K562 (cell line): ENCODE measurements around the gene ADORA2B. TPM values are rescaled to one million over a fixed set of nuclear protein-coding genes. Genes with fewer than 3 reads are reported as not detected.
A peak's percentile ranks its signal among the peaks of the same experiment; 100 is the strongest.

Experiments used
- CREB3 ChIP-seq: fragments of 450-650 bp; conservative IDR thresholded peaks from 2 replicates; pipeline ENCODE4 v1.6.1; 2016; ENCODE audit warnings: missing genetic modification characterization, low read depth, mild to moderate bottlenecking, missing compliant biosample characterization, moderate library complexity
- CTCF ChIP-seq, 3 experiments: IDR thresholded peaks in 2 of 3; conservative IDR thresholded peaks in 1 of 3; 2 replicates each; pipeline ENCODE4 v1.5.1; 2011 to 2012; ENCODE audit warnings: low read length in 3 of 3, mild to moderate bottlenecking in 3 of 3, control low read depth in 2 of 3, improper control_type of control experiment in 1 of 3, inconsistent platforms in 1 of 3, low read depth in 1 of 3, mixed read lengths in 1 of 3, moderate library complexity in 1 of 3; ENCODE audit not compliant: insufficient read depth in 2 of 3
- EWSR1 ChIP-seq: fragments of 450-650 bp; IDR thresholded peaks from 2 replicates; pipeline ENCODE4 v1.6.1; 2018; ENCODE audit warnings: borderline replicate concordance, mild to moderate bottlenecking, low read depth, moderate library complexity; ENCODE audit not compliant: partially characterized antibody
- FOXA1 ChIP-seq: fragments of 450-650 bp; IDR thresholded peaks from 2 replicates; pipeline ENCODE4 v1.6.1; 2016; ENCODE audit warnings: mild to moderate bottlenecking, borderline replicate concordance
- FUS ChIP-seq: fragments of 200-400 bp; formaldehyde crosslinking; optimal IDR thresholded peaks from 2 replicates; pipeline ENCODE3; 2017; ENCODE audit warnings: low read depth, low read length
- GTF2F1 ChIP-seq: IDR thresholded peaks from 2 replicates; pipeline ENCODE4 v1.6.1; 2011; ENCODE audit warnings: low read depth, low read length, improper control_type of control experiment
- HMG20B ChIP-seq: fragments of 250-450 bp; sonication (Bioruptor Pico); IDR thresholded peaks from 2 replicates; pipeline ENCODE4 v1.5.0; 2021; ENCODE audit warnings: mild to moderate bottlenecking
- KDM1A ChIP-seq, 2 experiments: fragments of 450-650 bp; IDR thresholded peaks; 2 replicates each; pipeline ENCODE4 v1.6.1; 2016; ENCODE audit warnings: mild to moderate bottlenecking in 2 of 2
- NCOR1 ChIP-seq: fragments of 450-650 bp; IDR thresholded peaks from 2 replicates; pipeline ENCODE4 v1.6.1; 2016; ENCODE audit warnings: mild to moderate bottlenecking, moderate library complexity
- NR0B1 ChIP-seq: fragments of 450-650 bp; IDR thresholded peaks from one replicate; pipeline ENCODE4 v1.6.1; 2018; ENCODE audit warnings: mild to moderate bottlenecking, moderate library complexity; ENCODE audit not compliant: partially characterized antibody
- NR4A1 ChIP-seq, 2 experiments: fragments of 250-450 bp in 1 of 2; fragments of 450-650 bp in 1 of 2; sonication (Bioruptor Pico) in 1 of 2; IDR thresholded peaks; 2 replicates each; pipeline versions ENCODE4 v1.4.0 to v1.6.1; 2016 to 2020; ENCODE audit warnings: mild to moderate bottlenecking in 2 of 2, missing compliant biosample characterization in 1 of 2, missing genetic modification characterization in 1 of 2, moderate library complexity in 1 of 2
- PREB ChIP-seq: sonication (generic); formaldehyde crosslinking; IDR thresholded peaks from 2 replicates; pipeline ENCODE4 v1.8.1; 2023; ENCODE audit warnings: mild to moderate bottlenecking, missing genetic modification reagents
- RBM14 ChIP-seq: fragments of 200-400 bp; formaldehyde crosslinking; IDR thresholded peaks from 2 replicates; pipeline ENCODE4 v1.6.1; 2018; ENCODE audit warnings: low read depth, mild to moderate bottlenecking, low read length, moderate library complexity, borderline replicate concordance; ENCODE audit not compliant: insufficient read depth
- SMARCA4 ChIP-seq: fragments of 450-650 bp; IDR thresholded peaks from 2 replicates; pipeline ENCODE4 v1.6.1; 2016
- TCF3 ChIP-seq: sonication (generic); formaldehyde crosslinking; IDR thresholded peaks from 2 replicates; pipeline ENCODE4 v1.4.0; 2020; ENCODE audit warnings: mild to moderate bottlenecking, missing genetic modification reagents
- UBTF ChIP-seq, 2 experiments: IDR thresholded peaks; 2 replicates each; pipeline ENCODE4 v1.6.1; 2012; ENCODE audit warnings: improper control_type of control experiment in 2 of 2, low read depth in 2 of 2, low read length in 2 of 2, borderline replicate concordance in 1 of 2
- ZNF134 ChIP-seq: fragments of 250-450 bp; sonication (Bioruptor Pico); conservative IDR thresholded peaks from 2 replicates; pipeline ENCODE4 v1.4.0; 2020
- ZNF3 ChIP-seq: fragments of 250-450 bp; sonication (Bioruptor Pico); IDR thresholded peaks from 2 replicates; pipeline ENCODE4 v1.5.0; 2021; ENCODE audit warnings: mild to moderate bottlenecking, moderate library complexity
- ZNF583 ChIP-seq: fragments of 250-450 bp; sonication (Bioruptor Pico); IDR thresholded peaks from 2 replicates; pipeline ENCODE4 v1.4.0; 2020
- polyA plus RNA-seq, 8 experiments: library from polyadenylated mRNA; depleted of rRNA in 4 of 8; stranded (reverse) in 5 of 8; unstranded in 3 of 8; fragments of >200 nt; fragmentation: Nextera tagmentation in 2 of 8; fragmentation: Illumina TruSeq in 1 of 8; extraction: Ambion mirVana in 2 of 8; extraction: Trizol in 1 of 8; gene quantifications; 2 replicates each; pipeline versions ENCODE4 v1.2.1 to v1.2.3, GENCODE V29; 2011 to 2014; ENCODE audit warnings: inconsistent platforms in 1 of 8, missing spikeins in 1 of 8
- total RNA-seq, 7 experiments: library from RNA; depleted of rRNA in 6 of 7; stranded (reverse); fragments of >200 nt in 6 of 7; fragmentation: Illumina TruSeq in 2 of 7; extraction: Trizol in 2 of 7; gene quantifications; 2 replicates each; pipeline versions ENCODE4 v1.2.1 to v1.2.3, GENCODE V29; 2011 to 2021; ENCODE audit warnings: low replicate concordance in 1 of 7

The ADORA2B gene
- total and polyA plus RNA-seq, 9 of the 15 experiments (the other 6 are each of a cell fraction or from before 2014, with no cell fraction given): 6.4 to 16.6 (median 10.5) TPM

- TF ChIP-seq FOXA1: no peak
- no peak for TF ChIP-seq UBTF (IDR thresholded peaks at IDR 0.05; ENCODE audit: borderline replicate concordance in 1 of 2, low read depth in 2 of 2, low read length in 2 of 2)
- no peak for TF ChIP-seq PREB (CRISPR knock-in tag)
- no peak for TF ChIP-seq GTF2F1
- TF ChIP-seq KDM1A (IDR thresholded peaks at IDR 0.05): peak in 1 of 2 experiments; percentile 34; a peak in 2 of 4 replicates
- TF ChIP-seq EWSR1: no peak
- no peak for TF ChIP-seq RBM14
- TF ChIP-seq ZNF3 (CRISPR knock-in tag): 0 out of 2 replicates have a peak, but pooled peaks have one; percentile 28
- no peak for TF ChIP-seq FUS
- no peak for TF ChIP-seq NR4A1 (CRISPR knock-in tag; IDR thresholded peaks at IDR 0.05)
- TF ChIP-seq NR4A1 (tag; IDR thresholded peaks at IDR 0.05): 0 out of 2 replicates have a peak, but pooled peaks have one; percentile 24
- 0 out of 2 replicates have a peak, but pooled peaks have one; percentile 35 for TF ChIP-seq NCOR1
- no peak for TF ChIP-seq NR0B1
- no peak for TF ChIP-seq CTCF (IDR thresholded peaks at IDR 0.05 in 2 of 3, conservative IDR thresholded peaks at IDR 0.05 in 1 of 3; ENCODE audit: insufficient read depth in 2 of 3, low read depth in 1 of 3, low read length in 3 of 3)
- TF ChIP-seq CREB3 (tag): no peak
- no peak for TF ChIP-seq HMG20B (CRISPR knock-in tag)
- peak; percentile 40; the same call in 1 of the 2 replicates for TF ChIP-seq TCF3 (CRISPR knock-in tag)
- TF ChIP-seq ZNF134 (CRISPR knock-in tag): no peak
- TF ChIP-seq ZNF583: no peak
- TF ChIP-seq SMARCA4: peak; percentile 90
Observed at GRCh38 chr17:15981646-15982580, 37.0 kb downstream of the ADORA2B start (continued).
